HG03025 (cell line): ENCODE measurements around the gene STPG3.
"Not testable (repeated sequence)": the region's sequence is repeated elsewhere in the genome, so short reads cannot be mapped to it uniquely, and the experiment has no call there.

ENCODE experiments used
- ATAC-seq: cut with Tn5 transposase; IDR thresholded peaks from one replicate; pipeline ENCODE4 v1.9.1; 2021; ENCODE audit warnings: mild to moderate bottlenecking, moderate library complexity; ENCODE audit not compliant: unreplicated experiment, low FRiP score

STPG3 gene

GRCh38 chr9:137232510-137232909 lies 18.6 kb upstream of the STPG3 start:
- ATAC-seq = no peak

GRCh38 chr9:137233143-137233980 lies 17.7 kb upstream of the STPG3 start:
- no peak for ATAC-seq

- no peak for ATAC-seq
Observed at GRCh38 chr9:137234055-137234697, 16.9 kb upstream of the STPG3 start.

- ATAC-seq = no peak
Observed at GRCh38 chr9:137234758-137235423, 16.2 kb upstream of the STPG3 start.

GRCh38 chr9:137235424-137236237 lies 15.5 kb upstream of the STPG3 start:
- ATAC-seq = no peak

- no peak for ATAC-seq
Observed at GRCh38 chr9:137236238-137236935, 14.7 kb upstream of the STPG3 start.

GRCh38 chr9:137236936-137237421 lies 14.1 kb upstream of the STPG3 start:
- no peak for ATAC-seq

- ATAC-seq = no peak
Observed at GRCh38 chr9:137237759-137238726, 13.0 kb upstream of the STPG3 start.

GRCh38 chr9:137239541-137240200 lies 11.4 kb upstream of the STPG3 start:
- not testable (repeated sequence) for ATAC-seq

GRCh38 chr9:137240318-137240840 lies 10.7 kb upstream of the STPG3 start:
- ATAC-seq = peak; percentile 25

- peak; percentile 70 for ATAC-seq
Observed at GRCh38 chr9:137240841-137241489, 10.1 kb upstream of the STPG3 start, which contains the start of gene TUBB4B. Gene TUBB4B, plus strand, starts transcription at chr9:137241287. Its CDS starts 74 bp downstream, at chr9:137241361.

- ATAC-seq = peak; percentile 3
Observed at GRCh38 chr9:137241490-137242268, 9.4 kb upstream of the STPG3 start.

GRCh38 chr9:137242269-137243203 lies 8.6 kb upstream of the STPG3 start:
- ATAC-seq = no peak

GRCh38 chr9:137243266-137243625 lies 7.8 kb upstream of the STPG3 start:
- not testable (repeated sequence) for ATAC-seq
